Measurements from ENCODE around the gene PLCL2. TPM values are rescaled to one million over a fixed set of nuclear protein-coding genes. Genes with fewer than 3 reads are reported as not detected.

The PLCL2 gene
- total RNA-seq, 1 experiment from 2014 or later: 0.07 TPM

- Mint-ChIP-seq H3K4me3 (ENCODE audit: unreplicated experiment) (no peak overlapping the region), H3K27me3 (ENCODE audit: insufficient read depth, unreplicated experiment) (peaks cover 19% of the 10 kb centered on the region), H3K27ac (ENCODE audit: unreplicated experiment) (no peak overlapping the region), H3K9me3 (ENCODE audit: unreplicated experiment) (no peaks in the 10 kb centered on the region), H3K36me3 (ENCODE audit: insufficient read depth, unreplicated experiment) (no peaks in the 10 kb centered on the region), H3K4me1 (ENCODE audit: low read depth, unreplicated experiment) (no peaks in the 10 kb centered on the region)
- Histone ChIP-seq H3K27me3 (replicated peaks; ENCODE audit: control insufficient read depth, insufficient read depth, low read length) (no peaks in the 10 kb centered on the region; the same call in 1 of the 2 replicates), H3K4me1 (no peaks in the 10 kb centered on the region), H3K36me3 (ENCODE audit: control insufficient read depth, insufficient read depth, low read length) (no peaks in the 10 kb centered on the region), H3K4me3 (ENCODE audit: low read depth, low read length) (no peak overlapping the region), H3K9me3 (no peaks in the 10 kb centered on the region)
- BruUV-seq (replicated peaks): no TSS peak
- no peak for TF ChIP-seq CTCF (IDR thresholded peaks at IDR 0.05; ENCODE audit: insufficient read depth in 1 of 2, low read depth in 1 of 2, low read length in 1 of 2, severe bottlenecking in 1 of 2, unreplicated experiment in 1 of 2)
- CTCF ChIA-PET: no interaction called here
- POLR2A ChIA-PET: no interaction called here
- DNase-seq: no peak
- intact Hi-C loops (cut with micrococcal nuclease; ENCODE audit: unreplicated experiment): no loop called here
Measured at GRCh38 chr3:17061005-17061404, 176.2 kb downstream of the PLCL2 start.

GRCh38 chr3:17062736-17063135 lies 178.0 kb downstream of the PLCL2 start:
- Histone ChIP-seq H3K27me3 (replicated peaks; ENCODE audit: control insufficient read depth, insufficient read depth, low read length) (no peaks in the 10 kb centered on the region; the same call in 1 of the 2 replicates), H3K36me3 (ENCODE audit: control insufficient read depth, insufficient read depth, low read length) (no peaks in the 10 kb centered on the region), H3K4me1 (no peaks in the 10 kb centered on the region), H3K4me3 (ENCODE audit: low read depth, low read length) (no peak overlapping the region), H3K9me3 (no peaks in the 10 kb centered on the region)
- no peak for DNase-seq
- H3K4me1 Mint-ChIP-seq (ENCODE audit: low read depth, unreplicated experiment): no peaks in the 10 kb centered on the region
- H3K36me3 Mint-ChIP-seq (ENCODE audit: insufficient read depth, unreplicated experiment): no peaks in the 10 kb centered on the region
- ChIA-PET POLR2A (no interaction called here), CTCF (no interaction called here)
- H3K9me3 Mint-ChIP-seq (ENCODE audit: unreplicated experiment): no peaks in the 10 kb centered on the region
- no peak overlapping the region for H3K4me3 Mint-ChIP-seq (ENCODE audit: unreplicated experiment)
- no peak overlapping the region for H3K27ac Mint-ChIP-seq (ENCODE audit: unreplicated experiment)
- no peak for TF ChIP-seq CTCF (IDR thresholded peaks at IDR 0.05; ENCODE audit: insufficient read depth in 1 of 2, low read depth in 1 of 2, low read length in 1 of 2, severe bottlenecking in 1 of 2, unreplicated experiment in 1 of 2)
- intact Hi-C loops (cut with micrococcal nuclease; ENCODE audit: unreplicated experiment): no loop called here
- BruUV-seq (replicated peaks): no TSS peak
- peaks cover 25% of the 10 kb centered on the region for H3K27me3 Mint-ChIP-seq (ENCODE audit: insufficient read depth, unreplicated experiment)

- no peak for DNase-seq
- Histone ChIP-seq H3K4me3 (ENCODE audit: low read depth, low read length) (no peak overlapping the region), H3K27me3 (replicated peaks; ENCODE audit: control insufficient read depth, insufficient read depth, low read length) (no peaks in the 10 kb centered on the region; the same call in 1 of the 2 replicates), H3K36me3 (ENCODE audit: control insufficient read depth, insufficient read depth, low read length) (no peaks in the 10 kb centered on the region), H3K9me3 (no peaks in the 10 kb centered on the region), H3K4me1 (no peaks in the 10 kb centered on the region)
- Mint-ChIP-seq H3K4me3 (ENCODE audit: unreplicated experiment) (no peak overlapping the region), H3K27ac (ENCODE audit: unreplicated experiment) (no peak overlapping the region), H3K4me1 (ENCODE audit: low read depth, unreplicated experiment) (no peaks in the 10 kb centered on the region), H3K36me3 (ENCODE audit: insufficient read depth, unreplicated experiment) (no peaks in the 10 kb centered on the region), H3K27me3 (ENCODE audit: insufficient read depth, unreplicated experiment) (peaks cover 22% of the 10 kb centered on the region), H3K9me3 (ENCODE audit: unreplicated experiment) (no peaks in the 10 kb centered on the region)
- POLR2A ChIA-PET: no interaction called here
- BruUV-seq (replicated peaks): no TSS peak
- no peak for TF ChIP-seq CTCF (IDR thresholded peaks at IDR 0.05; ENCODE audit: insufficient read depth in 1 of 2, low read depth in 1 of 2, low read length in 1 of 2, severe bottlenecking in 1 of 2, unreplicated experiment in 1 of 2)
- CTCF ChIA-PET: no interaction called here
- intact Hi-C loops (cut with micrococcal nuclease; ENCODE audit: unreplicated experiment): no loop called here
Measured at GRCh38 chr3:17063596-17063995, 178.8 kb downstream of the PLCL2 start.
